Activated CD8-positive, alpha-beta memory T cell treated with anti-CD3 and anti-CD28 coated beads for 24 hours (primary cell): Measurements from ENCODE around the gene NYAP2.

ENCODE experiments used
- DNase-seq: peaks from one replicate; pipeline ENCODE4 v3.0.0-alpha.2; 2020

The NYAP2 gene

DNA sequence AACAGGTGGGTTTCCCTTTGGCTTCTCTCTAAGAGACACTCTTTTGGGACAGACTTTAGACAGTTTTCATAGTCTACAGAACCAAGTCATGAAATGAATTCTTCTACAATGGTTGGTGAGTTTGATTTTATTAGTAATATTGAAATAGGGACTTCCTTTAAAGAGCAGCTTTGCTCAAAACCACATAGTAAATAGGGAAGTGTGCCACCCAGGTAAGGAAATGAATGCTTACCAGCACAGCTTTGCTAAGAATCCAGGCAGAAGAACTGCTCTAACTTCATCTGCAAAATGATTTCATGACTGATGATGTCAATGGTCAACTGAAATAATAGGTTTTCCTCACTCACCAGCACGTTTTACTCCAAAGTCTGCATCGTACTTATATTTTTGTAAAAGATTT, 89.2 kb downstream of the NYAP2 start:
- DNase-seq, result no peak

GRCh38 chr2:225493420-225494099, 94.0 kb downstream of the NYAP2 start:
- DNase-seq, result no peak

- DNase-seq, result no peak
These were observed 94.6 kb downstream of the NYAP2 start for GRCh38 chr2:225494100-225494459.

- no peak for DNase-seq
These were observed 96.2 kb downstream of the NYAP2 start for GRCh38 chr2:225495706-225496105.

GRCh38 chr2:225496568-225496967, 97.1 kb downstream of the NYAP2 start:
- no peak for DNase-seq

DNA sequence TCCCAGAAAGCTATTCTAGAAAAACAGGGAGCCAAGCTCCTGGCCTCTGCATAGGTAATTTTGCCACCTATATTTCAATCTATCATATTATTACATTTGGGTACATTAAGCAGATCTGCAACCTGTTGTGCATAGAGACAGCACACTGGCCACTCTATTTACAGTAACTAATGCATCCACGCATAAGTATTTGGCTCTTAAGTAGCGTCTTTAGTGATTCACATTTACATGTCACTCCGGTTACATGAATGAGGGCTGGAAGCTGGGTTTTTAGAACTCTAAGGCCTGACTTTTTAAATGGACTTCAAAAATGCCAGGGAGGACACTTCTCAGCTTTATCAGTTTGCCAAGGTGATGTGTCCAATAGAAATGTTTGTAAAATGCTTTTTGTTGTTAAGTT, 97.7 kb downstream of the NYAP2 start:
- no peak for DNase-seq

DNA sequence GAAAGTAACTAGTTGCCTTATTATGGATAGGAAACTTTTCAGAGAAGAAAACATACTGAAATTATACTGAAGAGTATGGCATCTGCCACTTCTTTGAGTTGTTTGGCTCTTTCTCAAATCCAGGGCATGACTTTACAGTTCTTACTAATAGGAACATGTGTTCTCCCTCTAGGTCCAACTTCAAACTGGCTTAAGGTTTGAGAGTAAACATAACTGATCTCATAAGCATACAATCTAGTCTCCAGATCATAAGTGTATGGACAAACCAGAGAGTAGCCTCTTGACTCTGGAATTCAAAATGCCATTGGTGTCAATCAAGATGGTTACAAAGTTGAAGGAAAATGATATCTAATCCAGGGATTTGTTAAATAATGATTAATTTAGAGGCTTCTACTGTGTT, 101.5 kb downstream of the NYAP2 start:
- no peak for DNase-seq

- no peak for DNase-seq
These were observed 103.5 kb downstream of the NYAP2 start for GRCh38 chr2:225502971-225503370.

DNA sequence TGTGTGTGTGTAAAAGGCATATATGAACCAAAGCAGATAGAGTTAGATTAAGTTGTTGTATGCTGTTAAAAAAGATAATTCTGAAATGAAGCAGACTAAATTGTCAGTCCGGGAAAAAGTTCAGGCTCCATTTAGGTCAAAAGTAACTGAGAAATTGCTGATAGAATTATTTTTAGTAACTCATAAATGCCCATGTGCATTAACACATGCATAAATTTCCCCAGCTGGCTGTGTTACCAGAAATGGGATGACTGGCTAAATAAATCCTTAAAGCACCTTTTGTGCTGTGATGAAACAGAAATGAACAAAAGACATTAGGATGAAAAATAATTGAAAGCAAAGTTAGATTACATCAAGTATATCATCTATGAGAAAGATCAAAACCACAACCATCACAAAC, 111.3 kb downstream of the NYAP2 start:
- no peak for DNase-seq

GRCh38 chr2:225512469-225512868, 113.0 kb downstream of the NYAP2 start:
- no peak for DNase-seq

DNA sequence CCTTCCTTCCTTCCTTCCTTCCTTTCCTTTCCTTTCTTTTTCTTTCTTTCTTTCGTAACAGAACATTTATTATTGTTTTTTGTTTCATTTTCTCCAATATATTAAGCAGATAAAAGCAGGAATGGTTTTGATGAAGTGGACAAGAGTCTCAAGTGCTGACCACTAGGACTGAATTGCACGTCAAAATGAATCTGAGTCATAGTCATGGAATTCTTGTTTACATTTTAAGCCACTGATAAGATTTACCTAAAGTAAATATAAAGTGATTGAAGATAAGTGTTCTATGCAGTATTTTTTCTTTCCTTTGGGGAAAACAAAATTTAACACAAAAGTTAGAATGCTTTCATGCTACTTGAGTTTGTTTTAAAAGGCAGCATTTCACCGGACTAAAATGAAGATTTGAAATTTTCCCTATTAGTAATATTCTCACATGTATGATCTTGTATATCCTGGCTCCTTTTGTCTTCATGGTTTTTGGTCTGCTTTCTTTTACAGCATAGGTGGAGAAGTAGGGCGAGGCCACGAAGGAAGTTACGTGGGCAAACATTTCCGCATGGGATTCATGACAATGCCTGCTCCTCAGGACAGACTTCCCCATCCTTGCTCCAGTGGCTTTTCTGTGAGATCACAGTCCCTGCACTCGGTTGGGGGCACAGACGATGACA, 113.5 kb downstream of the NYAP2 start:
- DNase-seq, result no peak

- DNase-seq, result no peak
These were observed 115.5 kb downstream of the NYAP2 start for GRCh38 chr2:225515033-225515432.

DNA sequence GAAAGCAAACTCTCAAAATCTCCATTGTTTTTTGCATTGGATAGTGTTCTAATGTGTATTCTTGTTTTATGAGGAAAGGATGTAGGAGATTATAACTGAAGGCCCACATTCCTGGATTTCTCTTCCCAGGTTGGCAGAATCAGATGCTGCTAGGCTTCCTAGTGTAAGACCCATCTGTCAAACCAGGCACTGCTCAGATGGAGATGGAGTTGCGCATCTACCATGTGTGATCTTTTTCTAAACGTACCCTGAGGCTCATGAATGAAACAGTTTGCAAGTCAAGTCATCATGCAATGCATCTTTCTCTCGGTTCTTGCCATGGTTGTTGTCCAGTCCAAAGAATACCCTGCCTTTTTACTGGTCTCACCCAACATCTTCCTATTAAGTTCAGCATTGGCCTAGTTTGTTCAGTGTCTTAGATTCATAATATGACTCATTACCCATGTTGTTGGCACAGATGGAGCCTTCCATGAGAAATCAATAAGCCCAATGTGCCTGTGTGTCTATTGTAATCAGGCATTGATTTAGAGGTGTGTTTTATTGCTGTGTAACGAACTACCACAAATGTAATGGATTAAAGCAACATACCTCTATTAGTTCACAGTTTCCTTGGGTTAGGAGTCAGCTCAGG, 127.4 kb downstream of the NYAP2 start:
- DNase-seq, result no peak

GRCh38 chr2:225531559-225531958, 132.0 kb downstream of the NYAP2 start:
- DNase-seq, result no peak

DNA sequence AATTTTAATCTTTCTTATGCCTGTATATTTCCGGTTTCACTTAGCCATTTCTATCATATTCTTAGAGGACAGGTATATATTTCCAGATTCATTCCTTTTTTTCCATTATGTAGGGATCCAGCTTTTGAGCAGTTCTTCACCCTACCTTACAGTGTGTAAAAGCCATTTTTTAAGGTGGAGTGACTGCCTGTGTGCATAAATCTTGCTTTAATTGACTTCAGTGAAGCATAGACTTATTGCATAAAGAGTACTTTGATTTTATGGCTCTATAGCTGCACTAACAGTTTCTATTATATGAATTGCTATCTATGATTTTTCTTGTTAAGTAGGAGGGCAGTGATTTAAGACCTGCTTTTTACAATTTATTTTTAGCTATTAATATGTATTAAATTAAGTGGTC, 132.6 kb downstream of the NYAP2 start:
- DNase-seq, result no peak

DNA sequence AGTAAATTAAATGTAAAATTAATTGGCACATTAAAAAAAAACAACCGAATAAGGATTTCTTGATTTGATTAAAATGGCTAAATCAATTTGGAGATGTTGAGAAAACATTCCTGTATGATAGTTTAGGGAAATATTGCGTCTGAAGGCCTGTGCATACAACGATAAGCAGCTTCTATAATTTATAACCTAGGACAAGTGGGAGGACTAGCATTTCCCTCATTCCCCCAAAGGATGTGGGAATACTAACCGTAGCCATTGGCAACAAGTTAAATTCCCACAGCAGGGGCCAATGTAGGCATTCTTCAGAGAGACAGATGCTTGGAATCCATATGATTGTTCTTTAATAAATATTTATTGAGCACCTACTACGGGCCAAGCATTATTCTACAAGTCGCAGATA, 134.5 kb downstream of the NYAP2 start:
- DNase-seq, result no peak

GRCh38 chr2:225534697-225535096, 135.2 kb downstream of the NYAP2 start:
- DNase-seq, result no peak

DNA sequence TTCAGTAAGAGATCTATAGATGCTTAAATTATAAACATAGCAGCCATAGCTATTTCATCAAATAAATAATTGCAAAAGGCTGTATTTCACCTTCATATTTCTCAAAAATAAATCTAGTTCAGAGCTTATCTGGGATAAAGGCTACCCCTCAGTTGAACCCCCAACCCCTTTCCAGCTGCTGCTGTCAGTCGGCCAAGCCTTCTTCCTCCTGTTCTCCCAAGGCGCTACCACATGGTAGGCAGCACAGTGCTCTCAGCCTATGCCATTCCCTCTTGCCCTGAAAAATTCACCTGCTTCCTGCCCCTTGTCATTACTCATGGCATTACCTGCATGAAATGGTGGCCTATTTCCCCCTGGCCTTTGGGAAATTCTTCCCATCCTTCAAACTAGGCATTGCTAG, 136.5 kb downstream of the NYAP2 start:
- no peak for DNase-seq

DNA sequence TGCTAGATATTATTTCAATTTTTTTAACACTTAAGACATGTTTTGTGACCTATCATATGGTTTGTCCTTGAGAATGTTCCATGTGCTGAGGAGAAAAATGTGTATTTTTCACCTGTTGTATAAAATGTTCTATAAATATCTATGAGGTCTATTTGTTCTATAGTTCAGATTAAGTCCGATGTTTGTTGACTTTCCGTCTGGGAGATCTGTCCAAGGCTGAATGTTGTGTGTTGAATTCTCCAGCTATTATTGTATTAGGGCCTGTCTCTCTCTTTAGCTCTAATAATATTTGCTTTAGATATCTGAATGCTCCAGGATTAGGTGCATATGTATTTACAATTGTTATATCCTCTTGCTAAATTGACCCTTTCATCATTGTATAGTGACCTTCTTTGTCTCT, 144.1 kb downstream of the NYAP2 start:
- no peak for DNase-seq

- no peak for DNase-seq
These were observed 157.0 kb downstream of the NYAP2 start for GRCh38 chr2:225556461-225556860.

GRCh38 chr2:225558399-225559071, 159.0 kb downstream of the NYAP2 start:
- DNase-seq, result no peak

DNA sequence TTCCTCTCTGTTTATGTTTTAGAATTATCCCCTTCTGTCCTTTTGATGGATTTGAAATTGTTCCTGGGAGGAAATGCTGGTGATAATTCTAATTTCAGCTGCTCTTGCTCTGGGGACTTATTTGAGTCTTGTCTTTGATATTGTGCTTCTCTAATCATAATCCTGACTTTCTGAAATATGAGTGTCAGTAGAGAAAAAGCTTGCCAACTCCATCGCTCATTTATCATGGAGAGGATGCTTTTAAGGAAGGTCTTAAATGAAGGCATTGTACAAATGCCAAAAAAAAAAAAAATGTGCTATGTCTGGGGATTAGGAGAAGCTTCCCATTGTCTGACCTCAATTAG, 159.5 kb downstream of the NYAP2 start:
- DNase-seq, result no peak

GRCh38 chr2:225566798-225567197, 167.3 kb downstream of the NYAP2 start:
- no peak for DNase-seq

GRCh38 chr2:225569995-225570394, 170.5 kb downstream of the NYAP2 start:
- DNase-seq, result no peak
